Neural cell (in vitro differentiated cells): ENCODE measurements around the gene OR8B2. TPM values are rescaled to one million over a fixed set of nuclear protein-coding genes. Genes with fewer than 3 reads are reported as not detected.

Experiments
- H2AFZ ChIP-seq: fragments of 200-600, 300-800 bp; sonication (generic), shearing (Covaris generic); 2 replicates; pipeline ENCODE4 v1.6.0; 2014; ENCODE audit warnings: low read depth, mild to moderate bottlenecking, antibody characterized with exemption, low read length, moderate library complexity
- H3F3A ChIP-seq: fragments of 200-600 bp; shearing (Covaris generic); 2 replicates; pipeline ENCODE4 v1.6.1; 2016; ENCODE audit warnings: mild to moderate bottlenecking, moderate library complexity, mixed read lengths, antibody characterized with exemption, low read length; ENCODE audit not compliant: insufficient read depth, poor library complexity, severe bottlenecking
- H3K27ac ChIP-seq: fragments of 200-600, 300-800 bp; sonication (generic), shearing (Covaris generic); 2 replicates; pipeline ENCODE4 v1.5.1; 2014; ENCODE audit warnings: mild to moderate bottlenecking, low read length, moderate library complexity
- H3K27me3 ChIP-seq: fragments of 300-800, 200-600 bp; sonication (generic), shearing (Covaris generic); 2 replicates; pipeline ENCODE4 v1.6.0; 2014; ENCODE audit warnings: mild to moderate bottlenecking, low read depth, low read length, moderate library complexity; ENCODE audit not compliant: insufficient read depth
- H3K36me3 ChIP-seq: fragments of 300-800, 200-600 bp; sonication (generic), shearing (Covaris generic); 2 replicates; pipeline ENCODE4 v1.5.1; 2014; ENCODE audit warnings: mild to moderate bottlenecking, antibody characterized with exemption, low read length, moderate library complexity; ENCODE audit not compliant: insufficient read depth
- H3K4me2 ChIP-seq: fragments of 300-800, 200-600 bp; sonication (generic), shearing (Covaris generic); 2 replicates; pipeline ENCODE4 v1.6.0; 2014; ENCODE audit warnings: mild to moderate bottlenecking, low read length
- H3K4me3 ChIP-seq: fragments of 300-800, 200-600 bp; sonication (generic), shearing (Covaris generic); 2 replicates; pipeline ENCODE4 v1.5.1; 2014; ENCODE audit warnings: mild to moderate bottlenecking, low read length, moderate library complexity
- H3K79me2 ChIP-seq: fragments of 200-600 bp; shearing (Covaris generic); replicated peaks from 2 replicates; pipeline ENCODE4 v1.6.0; 2014; ENCODE audit warnings: mild to moderate bottlenecking, low read length, moderate library complexity; ENCODE audit not compliant: insufficient read depth
- H3K9ac ChIP-seq: fragments of 300-800, 200-600 bp; sonication (generic), shearing (Covaris generic); 2 replicates; pipeline ENCODE4 v1.6.1; 2016; ENCODE audit warnings: mild to moderate bottlenecking, low read length, mixed read lengths
- H3K9me2 ChIP-seq: fragments of 200-600 bp; shearing (Covaris generic); 2 replicates; pipeline ENCODE4 v1.6.1; 2016; ENCODE audit warnings: mild to moderate bottlenecking, low read length, mixed read lengths; ENCODE audit not compliant: insufficient read depth
- H3K9me3 ChIP-seq: fragments of 200-600, 300-800 bp; sonication (generic), shearing (Covaris generic); 2 replicates; pipeline ENCODE4 v1.6.1; 2016; ENCODE audit warnings: mild to moderate bottlenecking, mixed run types, low read length, moderate library complexity, mixed read lengths
- H4K20me1 ChIP-seq: fragments of 200-600 bp; shearing (Covaris generic); 2 replicates; pipeline ENCODE4 v1.6.1; 2016; ENCODE audit warnings: mild to moderate bottlenecking, mixed run types; ENCODE audit not compliant: insufficient read depth
- CTCF ChIP-seq: fragments of 450-650 bp; IDR thresholded peaks from 2 replicates; pipeline ENCODE4 v1.5.1; 2014; ENCODE audit warnings: antibody characterized with exemption, mild to moderate bottlenecking, moderate library complexity; ENCODE audit not compliant: poor library complexity, severe bottlenecking
- EP300 ChIP-seq: fragments of 450-650 bp; conservative IDR thresholded peaks from 2 replicates; pipeline ENCODE4 v1.6.1; 2014; ENCODE audit warnings: antibody characterized with exemption, mild to moderate bottlenecking, moderate library complexity; ENCODE audit not compliant: poor library complexity, severe bottlenecking
- EZH2 ChIP-seq: fragments of 200-600, 300-800 bp; shearing (Covaris generic), sonication (generic); IDR thresholded peaks from 2 replicates; pipeline ENCODE4 v1.6.1; 2014; ENCODE audit warnings: antibody characterized with exemption, low read length, borderline replicate concordance, mild to moderate bottlenecking; ENCODE audit not compliant: insufficient read depth, poor library complexity, severe bottlenecking
- MXI1 ChIP-seq: fragments of 450-650 bp; conservative IDR thresholded peaks from 2 replicates; pipeline ENCODE4 v1.6.1; 2014; ENCODE audit warnings: antibody characterized with exemption, mild to moderate bottlenecking; ENCODE audit not compliant: poor library complexity, severe bottlenecking
- POLR2AphosphoS5 ChIP-seq: IDR thresholded peaks from 2 replicates; pipeline ENCODE4 v1.6.1; 2012
- RAD21 ChIP-seq: fragments of 450-650 bp; conservative IDR thresholded peaks from 2 replicates; pipeline ENCODE4 v1.6.1; 2014; ENCODE audit warnings: antibody characterized with exemption, mild to moderate bottlenecking, moderate library complexity
- REST ChIP-seq: IDR thresholded peaks from 2 replicates; pipeline ENCODE4 v1.6.1; 2012; ENCODE audit warnings: borderline replicate concordance
- SMC3 ChIP-seq: fragments of 450-650 bp; conservative IDR thresholded peaks from 2 replicates; pipeline ENCODE4 v1.6.1; 2014; ENCODE audit warnings: antibody characterized with exemption, mild to moderate bottlenecking, moderate library complexity; ENCODE audit not compliant: poor library complexity
- TAF1 ChIP-seq: IDR thresholded peaks from 2 replicates; pipeline ENCODE4 v1.6.1; 2012; ENCODE audit warnings: low read depth
- polyA plus RNA-seq: library from polyadenylated mRNA; depleted of rRNA; stranded (reverse); fragments of >200 nt; gene quantifications from 2 replicates; pipeline ENCODE4 v1.2.3, GENCODE V29; 2014

Gene OR8B2
- polyA plus RNA-seq, 1 donor from 2014 or later, result not detected

GRCh38 chr11:124376280-124376679 lies 8.0 kb downstream of the OR8B2 start:
- no peaks in the 10 kb centered on the region for H3K79me2 ChIP-seq
- no peaks in the 10 kb centered on the region for H4K20me1 ChIP-seq
- H3K9me2 ChIP-seq, result no peaks in the 10 kb centered on the region
- H3K27me3 ChIP-seq, result no peaks in the 10 kb centered on the region
- H3F3A ChIP-seq, result no peaks in the 10 kb centered on the region
- no peak overlapping the region for H2AFZ ChIP-seq
- H3K9me3 ChIP-seq, result no peaks in the 10 kb centered on the region
- TF ChIP-seq EZH2, result no peak
- no peak for TF ChIP-seq TAF1
- no peak for TF ChIP-seq EP300
- TF ChIP-seq MXI1, result no peak
- no peak for TF ChIP-seq REST
- no peak for TF ChIP-seq RAD21
- no peak overlapping the region for H3K4me2 ChIP-seq
- H3K4me3 ChIP-seq, result no peak overlapping the region
- no peak overlapping the region for H3K27ac ChIP-seq
- H3K36me3 ChIP-seq, result no peaks in the 10 kb centered on the region
- no peak overlapping the region for H3K9ac ChIP-seq

GRCh38 chr11:124359566-124359965 lies 24.7 kb downstream of the OR8B2 start:
- Histone ChIP-seq H3K9ac (no peak overlapping the region), H3K27ac (no peak overlapping the region), H2AFZ (no peak overlapping the region), H4K20me1 (no peaks in the 10 kb centered on the region), H3K79me2 (no peaks in the 10 kb centered on the region), H3K4me3 (no peak overlapping the region), H3K4me2 (no peak overlapping the region), H3K9me2 (no peaks in the 10 kb centered on the region), H3K9me3 (no peaks in the 10 kb centered on the region), H3K27me3 (no peaks in the 10 kb centered on the region), H3K36me3 (no peaks in the 10 kb centered on the region), H3F3A (no peaks in the 10 kb centered on the region)
- no peak for TF ChIP-seq REST
- no peak for TF ChIP-seq TAF1
- TF ChIP-seq CTCF, result no peak
- no peak for TF ChIP-seq EZH2
- no peak for TF ChIP-seq SMC3
- TF ChIP-seq MXI1, result no peak
- TF ChIP-seq EP300, result no peak
- no peak for TF ChIP-seq RAD21
- no peak for TF ChIP-seq POLR2AphosphoS5
